Fibroblast of gingiva (primary cell): ENCODE measurements around the gene ANKRD63.

ENCODE experiments used
- DNase-seq: peaks from one replicate; pipeline ENCODE4 v3.0.0-alpha.2; 2011; ENCODE audit warnings: low read depth

ANKRD63 gene, protein sequence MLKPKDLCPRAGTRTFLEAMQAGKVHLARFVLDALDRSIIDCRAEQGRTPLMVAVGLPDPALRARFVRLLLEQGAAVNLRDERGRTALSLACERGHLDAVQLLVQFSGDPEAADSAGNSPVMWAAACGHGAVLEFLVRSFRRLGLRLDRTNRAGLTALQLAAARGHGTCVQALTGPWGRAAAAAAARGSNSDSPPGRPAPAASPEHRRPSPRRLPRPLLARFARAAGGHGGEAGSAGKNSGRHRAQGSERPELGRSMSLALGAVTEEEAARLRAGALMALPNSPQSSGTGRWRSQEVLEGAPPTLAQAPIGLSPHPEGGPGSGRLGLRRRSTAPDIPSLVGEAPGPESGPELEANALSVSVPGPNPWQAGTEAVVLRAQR

DNA sequence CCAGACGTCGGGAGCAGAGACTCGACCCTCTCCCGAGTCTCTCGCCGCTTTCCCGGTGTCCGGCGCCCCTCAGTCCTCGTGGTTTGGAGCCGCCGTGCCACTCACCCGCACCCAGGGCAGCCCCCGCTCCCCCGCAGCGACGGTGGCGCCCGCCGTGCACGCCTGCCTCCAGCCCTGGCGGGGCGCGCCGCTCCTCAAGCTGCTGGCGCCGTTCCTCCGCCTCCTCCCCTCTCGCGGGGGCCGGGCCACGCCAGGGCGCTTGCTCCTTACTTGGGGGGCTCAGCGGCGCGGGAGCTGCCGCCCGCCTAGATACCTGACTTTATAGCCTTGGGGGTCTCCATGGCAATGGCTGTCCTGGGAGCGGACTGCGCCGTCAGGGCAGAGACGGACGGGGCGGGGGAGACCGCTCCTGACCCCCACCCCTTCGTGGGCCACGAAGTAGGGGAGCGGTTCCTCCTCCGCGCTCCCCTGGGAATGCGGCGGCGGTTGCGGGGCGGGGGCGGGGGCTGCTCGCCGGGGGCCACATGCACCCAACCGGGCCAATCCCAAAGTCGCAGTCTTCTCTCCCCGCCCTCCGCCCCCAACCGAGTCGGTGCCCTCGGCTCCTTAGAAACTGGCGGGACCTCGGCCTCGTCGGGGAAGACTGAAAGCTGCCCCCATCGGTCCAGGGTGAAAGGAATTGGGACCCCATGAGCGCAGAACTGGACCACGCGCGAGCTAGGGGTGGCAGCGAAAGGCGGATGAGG, at the start of gene ANKRD63:
Gene ANKRD63 (minus strand): TSS at position 196 of the 746 bp plus-strand sequence. CDS start 478 bp downstream, outside the sequence.
- DNase-seq, result no peak

- no peak for DNase-seq
These were observed 49.4 kb upstream of the ANKRD63 start for GRCh38 chr15:40332113-40332781.

DNA sequence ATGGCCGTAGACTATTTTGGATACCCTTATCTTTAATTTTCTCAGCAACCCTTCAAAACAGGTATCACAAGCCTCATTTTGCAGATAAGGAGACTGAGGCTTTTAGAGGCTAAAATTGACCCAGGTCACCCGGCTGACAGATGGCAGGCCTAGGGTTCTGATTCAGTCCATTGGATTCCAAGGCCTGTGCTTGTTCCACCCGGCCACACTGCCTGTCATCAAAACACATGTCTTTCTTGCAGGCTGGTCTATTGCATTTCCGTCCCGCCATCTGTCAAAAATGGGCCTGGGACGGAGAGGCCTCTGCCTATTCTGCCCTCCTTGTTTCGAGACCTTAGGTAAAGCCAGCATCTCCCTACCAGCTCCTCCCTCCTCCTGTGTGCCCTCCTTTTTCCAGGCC, 48.8 kb upstream of the ANKRD63 start:
- no peak for DNase-seq

- no peak for DNase-seq
These were observed 48.2 kb upstream of the ANKRD63 start for GRCh38 chr15:40331026-40331425.

GRCh38 chr15:40330368-40330836, 47.5 kb upstream of the ANKRD63 start:
- peak; percentile 46 for DNase-seq

- no peak for DNase-seq
These were observed 46.9 kb upstream of the ANKRD63 start for GRCh38 chr15:40329804-40330203.

- DNase-seq, result no peak
These were observed 45.9 kb upstream of the ANKRD63 start for GRCh38 chr15:40328751-40329150.

DNA sequence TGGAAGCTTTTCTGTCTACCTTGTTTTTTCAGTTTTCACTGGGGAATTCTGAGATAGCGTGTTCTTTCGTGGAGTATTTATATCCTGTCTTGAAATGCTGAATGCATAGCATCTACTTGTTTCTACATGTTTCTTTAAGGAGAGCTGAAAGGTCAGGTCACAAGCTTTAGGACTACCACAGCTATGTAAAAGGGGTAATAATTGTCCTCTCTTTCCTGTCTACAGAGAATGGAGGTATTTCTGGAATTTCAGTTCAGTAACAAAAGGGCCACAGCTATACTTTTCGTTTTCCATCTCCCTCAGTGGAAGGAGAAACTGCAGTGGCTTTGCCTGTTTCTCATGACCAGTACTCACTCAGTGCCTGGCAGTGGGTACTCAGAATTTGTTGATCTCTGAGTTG, 45.3 kb upstream of the ANKRD63 start:
- DNase-seq, result peak; percentile 21

GRCh38 chr15:40327457-40327856, 44.6 kb upstream of the ANKRD63 start:
- DNase-seq, result no peak

GRCh38 chr15:40325700-40326099, 42.8 kb upstream of the ANKRD63 start:
- no peak for DNase-seq

- no peak for DNase-seq
These were observed 42.3 kb upstream of the ANKRD63 start for GRCh38 chr15:40325188-40325587.

- no peak for DNase-seq
These were observed 41.4 kb upstream of the ANKRD63 start for GRCh38 chr15:40323953-40324937.

GRCh38 chr15:40323239-40323952, 40.5 kb upstream of the ANKRD63 start, which contains the start of gene INAFM2:
TSS of gene INAFM2 (plus strand) at chr15:40323692. CDS start at chr15:40324056, 364 bp downstream.
- DNase-seq, result peak; percentile 91

DNA sequence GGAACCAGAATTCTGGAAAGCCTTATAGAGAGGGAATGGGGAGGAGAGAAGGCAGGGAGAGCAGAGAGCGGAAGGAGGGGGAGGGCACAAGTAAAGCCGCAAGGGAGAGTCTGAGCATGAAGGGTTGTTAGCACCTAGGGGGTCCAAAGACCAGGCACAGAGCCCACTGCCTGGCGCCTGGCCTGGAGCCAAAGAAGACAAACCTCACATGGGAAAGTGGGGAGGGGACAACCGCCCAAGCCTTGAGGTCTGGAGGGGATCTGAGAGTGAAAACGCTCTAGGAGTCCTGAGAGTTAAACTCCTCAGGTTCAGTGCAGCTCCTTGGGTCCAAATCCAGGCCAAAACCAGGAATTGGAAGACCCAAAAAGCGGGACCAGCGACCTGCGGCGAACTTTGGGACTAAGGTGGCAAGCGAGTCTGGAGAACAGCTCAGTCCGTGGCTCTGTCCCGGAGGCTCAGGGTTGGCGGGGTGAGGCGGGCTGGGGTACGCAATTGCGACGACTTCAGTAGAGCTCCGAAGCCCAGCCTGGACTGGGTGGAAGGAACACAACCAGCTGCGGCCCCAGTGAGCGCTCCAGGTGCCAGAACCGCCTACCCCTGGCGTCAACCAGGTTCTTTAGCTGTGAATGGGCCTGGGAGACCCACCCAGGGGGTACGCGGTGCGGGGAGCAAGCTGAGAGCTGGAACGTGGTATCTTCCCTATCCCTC, 39.8 kb upstream of the ANKRD63 start:
- no peak for DNase-seq

- DNase-seq, result peak; percentile 62
These were observed 38.1 kb upstream of the ANKRD63 start for GRCh38 chr15:40320931-40321371.

DNA sequence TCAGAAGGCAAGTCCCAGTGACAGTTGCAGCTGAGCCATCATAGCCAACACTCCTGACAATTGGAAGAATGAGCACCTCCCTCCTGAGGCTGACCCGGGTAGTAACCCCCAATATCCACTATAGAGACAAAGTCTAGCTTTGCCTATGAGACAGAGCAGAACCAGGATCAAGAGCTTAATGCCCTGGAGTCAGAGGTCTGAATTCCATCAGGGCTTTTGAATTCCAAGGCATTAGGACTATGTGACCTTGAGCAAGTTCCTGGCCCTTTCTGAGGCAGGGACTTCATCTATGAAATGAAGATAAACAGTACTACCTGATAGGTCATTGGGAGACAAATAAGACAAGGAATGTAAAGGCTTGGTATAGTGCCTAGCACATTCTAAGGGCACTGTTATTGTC, 37.5 kb upstream of the ANKRD63 start:
- DNase-seq, result no peak

DNA sequence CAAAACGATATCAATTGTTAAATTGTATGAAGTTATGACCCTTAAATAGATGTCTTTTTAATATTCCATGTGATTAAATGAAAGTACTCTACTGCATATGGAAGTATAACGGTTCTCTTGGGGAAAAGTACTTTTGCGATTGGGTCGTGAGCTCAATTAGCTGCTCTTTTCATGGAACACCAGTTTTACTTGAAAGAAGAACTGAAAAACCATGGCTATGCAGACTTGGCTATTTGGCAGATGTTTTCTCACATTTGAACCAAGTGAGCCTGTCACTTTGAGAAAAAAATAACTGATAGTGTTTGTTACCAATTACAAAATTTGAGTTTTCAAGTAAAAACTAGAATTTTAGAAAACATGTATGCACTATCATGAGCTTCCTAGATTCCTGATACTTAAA, 34.7 kb upstream of the ANKRD63 start:
- no peak for DNase-seq

- no peak for DNase-seq
These were observed 34.1 kb upstream of the ANKRD63 start for GRCh38 chr15:40316931-40317330.

DNA sequence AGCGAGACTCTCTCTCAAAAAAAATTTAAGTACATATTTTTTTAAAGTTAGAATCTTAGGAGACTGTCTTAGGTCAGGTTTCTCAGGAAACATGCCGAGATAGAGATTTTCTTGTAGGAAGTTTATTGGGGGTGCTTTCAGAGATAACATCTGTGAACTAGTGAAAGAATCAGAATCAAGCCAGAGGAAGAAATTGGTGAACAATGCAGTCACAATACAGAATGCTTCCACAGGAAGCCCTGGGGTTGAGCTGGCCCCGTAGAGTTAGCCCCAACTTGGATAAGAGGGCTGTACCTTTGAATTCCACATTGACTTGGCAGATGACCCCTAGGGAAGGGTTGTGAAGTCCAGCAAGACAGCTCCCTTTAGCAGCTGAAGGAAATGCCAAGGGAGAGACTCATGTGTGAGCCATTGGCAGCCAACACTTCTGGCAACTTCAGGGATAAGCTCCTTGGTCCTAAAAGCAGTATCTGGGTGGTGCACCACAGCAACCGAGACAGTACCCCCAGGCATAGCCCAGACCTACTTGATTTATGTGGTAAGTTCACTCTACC, 31.9 kb upstream of the ANKRD63 start:
- DNase-seq, result peak; percentile 55
